Mesodermal cell (in vitro differentiated cells): Measurements from ENCODE around the gene CALU.

Source experiments
- H3K27ac ChIP-seq: 2 replicates; pipeline ENCODE4 v1.7.0; 2013; ENCODE audit warnings: mild to moderate bottlenecking, low read depth, low read length, moderate library complexity; ENCODE audit not compliant: severe bottlenecking
- H3K36me3 ChIP-seq: 2 replicates; pipeline ENCODE4 v1.7.1; 2013; ENCODE audit warnings: mild to moderate bottlenecking, low read length, moderate library complexity; ENCODE audit not compliant: control insufficient read depth, insufficient read depth
- H3K4me1 ChIP-seq: one replicate; pipeline ENCODE4 v1.7.1; 2013; ENCODE audit warnings: mild to moderate bottlenecking, low read length; ENCODE audit not compliant: insufficient read depth, control insufficient read depth, poor library complexity, severe bottlenecking
- H3K4me3 ChIP-seq: 2 replicates; pipeline ENCODE4 v1.7.0; 2013; ENCODE audit warnings: low read length, control low read depth, mild to moderate bottlenecking; ENCODE audit not compliant: insufficient read depth, poor library complexity, severe bottlenecking; ENCODE audit errors: extremely low read depth
- H3K9me3 ChIP-seq: 2 replicates; pipeline ENCODE4 v1.7.1; 2013; ENCODE audit warnings: mild to moderate bottlenecking, low read length, moderate library complexity; ENCODE audit not compliant: control insufficient read depth
- WGBS, 2 experiments: methylation state at CpG; one replicate each; pipeline ENCODE4 v1.1.5; 2013; ENCODE audit warnings: missing lambda C conversion rate in 2 of 2; ENCODE audit not compliant: insufficient coverage in 2 of 2; 5-methylcytosine and 5-hydroxymethylcytosine counted together

Gene CALU

DNA sequence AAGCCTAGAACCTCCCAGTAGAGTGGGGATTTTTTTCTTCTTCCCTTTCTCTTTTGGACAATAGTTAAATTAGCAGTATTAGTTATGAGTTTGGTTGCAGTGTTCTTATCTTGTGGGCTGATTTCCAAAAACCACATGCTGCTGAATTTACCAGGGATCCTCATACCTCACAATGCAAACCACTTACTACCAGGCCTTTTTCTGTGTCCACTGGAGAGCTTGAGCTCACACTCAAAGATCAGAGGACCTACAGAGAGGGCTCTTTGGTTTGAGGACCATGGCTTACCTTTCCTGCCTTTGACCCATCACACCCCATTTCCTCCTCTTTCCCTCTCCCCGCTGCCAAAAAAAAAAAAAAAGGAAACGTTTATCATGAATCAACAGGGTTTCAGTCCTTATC lies 31.1 kb downstream of the CALU start:
- 100% methylated on average over 1 of the region's 2 CpGs; no CpG with 5 or more reads in 1 of the 2 experiments for WGBS, 2 experiments
- H3K4me1 ChIP-seq, result no peaks in the 10 kb centered on the region
- H3K27ac ChIP-seq, result no peak overlapping the region
- H3K36me3 ChIP-seq, result peaks cover 90% of the 10 kb centered on the region
- no peaks in the 10 kb centered on the region for H3K9me3 ChIP-seq
- no peak overlapping the region for H3K4me3 ChIP-seq

DNA sequence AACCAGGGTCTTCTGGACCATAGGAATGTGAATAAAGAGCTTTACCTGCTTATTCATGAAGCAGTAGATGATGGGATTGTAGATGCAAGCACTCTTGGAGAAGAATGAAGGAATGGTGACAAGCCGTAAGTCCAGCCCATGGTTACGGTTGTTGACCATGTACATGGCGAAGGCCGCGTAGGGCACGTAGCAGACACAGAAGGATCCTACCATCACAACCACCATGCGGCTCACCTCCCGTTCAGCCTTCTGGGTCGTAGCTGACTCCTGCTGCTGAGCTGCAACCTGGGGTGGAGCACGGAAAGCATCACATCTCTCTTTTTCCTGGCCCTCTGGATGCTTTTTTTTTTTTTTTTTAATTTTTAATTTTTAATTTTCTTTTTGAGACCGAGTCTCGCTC lies 34.4 kb downstream of the CALU start:
- Histone ChIP-seq H3K27ac (no peak overlapping the region), H3K9me3 (no peaks in the 10 kb centered on the region), H3K4me1 (no peaks in the 10 kb centered on the region), H3K36me3 (peaks cover 61% of the 10 kb centered on the region), H3K4me3 (no peak overlapping the region)
- 96 to 99% methylated on average over 9 to 11 of the region's 12 CpGs for WGBS, 2 experiments

DNA sequence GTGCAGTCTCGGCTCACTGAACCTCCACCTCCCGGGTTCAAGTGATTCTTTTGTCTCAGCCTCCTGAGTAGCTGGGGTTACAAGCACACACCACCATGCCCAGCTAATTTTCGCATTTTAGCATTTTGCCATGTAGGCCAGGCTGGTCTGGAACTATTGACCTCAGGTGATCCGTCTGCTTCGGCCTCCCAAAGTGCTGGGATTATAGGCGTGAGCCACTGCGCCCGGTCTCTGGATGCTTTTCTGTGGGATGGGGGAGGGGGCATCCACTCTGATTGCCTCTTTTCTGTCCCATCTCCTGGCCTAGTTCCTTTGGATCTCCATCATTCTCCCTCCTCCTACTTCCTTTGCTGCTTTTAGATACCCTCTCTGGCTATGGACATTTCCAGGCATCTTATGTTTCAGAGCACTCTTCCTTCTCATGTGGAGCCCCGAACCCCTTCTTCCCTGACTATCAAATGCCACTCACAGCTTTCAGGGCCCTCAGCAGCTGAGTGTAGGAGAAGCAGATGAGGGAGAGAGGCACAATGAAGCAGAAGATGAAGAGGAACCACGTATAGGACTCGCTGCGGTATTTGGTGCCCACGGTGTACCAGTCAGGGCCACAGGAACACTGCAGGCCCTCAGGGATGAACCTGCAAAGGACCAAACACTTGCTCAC lies 35.0 kb downstream of the CALU start:
- Histone ChIP-seq H3K27ac (no peak overlapping the region), H3K36me3 (peaks cover 56% of the 10 kb centered on the region), H3K9me3 (no peaks in the 10 kb centered on the region), H3K4me1 (no peaks in the 10 kb centered on the region), H3K4me3 (no peak overlapping the region)
- whole genome bisulfite sequencing, 2 experiments, result 85 to 94% methylated on average over 7 to 8 of the region's 13 CpGs

DNA sequence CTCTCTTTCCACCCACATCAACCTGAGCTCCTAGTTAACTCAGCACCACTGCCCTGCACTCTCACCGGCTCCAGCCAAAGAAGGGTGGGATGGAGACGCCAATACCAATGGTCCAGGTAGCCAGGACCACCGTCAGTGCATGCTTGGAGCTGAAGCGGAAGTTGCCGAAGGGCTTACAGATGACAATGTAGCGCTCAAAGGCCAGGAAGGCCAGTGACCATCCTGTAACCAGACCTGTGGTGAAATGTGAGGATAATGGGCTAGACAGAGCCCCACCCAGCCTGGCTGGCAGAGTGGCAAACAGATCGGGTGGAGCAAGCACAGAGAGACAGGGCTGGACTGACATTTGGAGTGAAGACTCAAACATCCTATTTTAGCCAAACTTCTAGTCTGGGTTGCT lies 35.8 kb downstream of the CALU start:
- Histone ChIP-seq H3K9me3 (no peaks in the 10 kb centered on the region), H3K4me3 (no peak overlapping the region), H3K36me3 (peaks cover 48% of the 10 kb centered on the region), H3K27ac (no peak overlapping the region), H3K4me1 (no peaks in the 10 kb centered on the region)
- WGBS, 2 experiments, result 90 to 95% methylated on average over 3 to 7 of the region's 7 CpGs

DNA sequence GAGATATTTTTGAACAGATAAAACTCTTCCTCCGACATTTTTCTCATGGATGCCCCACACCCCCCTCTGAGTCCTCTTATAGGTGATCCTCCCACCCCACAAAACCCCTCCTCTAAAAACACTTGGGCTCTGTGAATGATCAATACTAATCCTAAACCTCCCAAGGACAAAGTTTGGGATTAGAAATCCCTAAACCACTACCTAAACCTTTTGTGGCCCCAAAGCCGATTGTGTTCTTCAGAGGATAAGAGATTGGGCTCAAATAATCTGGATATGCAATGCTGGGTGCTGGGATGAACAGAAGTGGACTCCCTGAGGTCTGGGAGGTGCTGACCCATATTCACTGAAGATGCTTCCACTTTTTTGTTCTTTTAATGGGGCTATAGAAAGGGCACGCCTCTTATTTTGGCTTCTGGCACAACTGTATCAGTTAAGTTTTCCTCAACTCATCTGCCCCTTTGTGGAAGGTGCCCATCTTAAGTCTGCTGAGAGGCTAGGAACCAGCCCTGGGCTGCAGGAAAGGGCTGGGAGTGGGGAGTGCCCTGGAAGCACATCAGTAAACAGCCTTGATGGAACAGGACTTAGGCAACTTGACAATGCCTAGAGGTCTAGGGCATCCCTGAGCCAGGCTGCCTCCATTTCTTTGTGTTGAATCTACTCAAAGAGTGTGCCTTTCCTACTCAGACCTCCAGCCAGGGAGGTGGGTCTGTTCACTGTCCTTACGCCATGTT lies 36.8 kb downstream of the CALU start, which contains the start of gene OPN1SW:
Gene OPN1SW (minus strand): TSS at position 51 of the 731 bp plus-strand sequence. CDS start 13 bp downstream, at position 38.
- Histone ChIP-seq H3K4me1 (peaks cover under 1% of the 10 kb centered on the region), H3K4me3 (no peak within 1 kb of the TSS), H3K9me3 (no peaks in the 10 kb centered on the region), H3K27ac (no peak within 1 kb of the TSS), H3K36me3 (peaks cover 38% of the 10 kb centered on the region)
- 93 to 100% methylated on average over 2 of the region's 4 CpGs for WGBS, 2 experiments

DNA sequence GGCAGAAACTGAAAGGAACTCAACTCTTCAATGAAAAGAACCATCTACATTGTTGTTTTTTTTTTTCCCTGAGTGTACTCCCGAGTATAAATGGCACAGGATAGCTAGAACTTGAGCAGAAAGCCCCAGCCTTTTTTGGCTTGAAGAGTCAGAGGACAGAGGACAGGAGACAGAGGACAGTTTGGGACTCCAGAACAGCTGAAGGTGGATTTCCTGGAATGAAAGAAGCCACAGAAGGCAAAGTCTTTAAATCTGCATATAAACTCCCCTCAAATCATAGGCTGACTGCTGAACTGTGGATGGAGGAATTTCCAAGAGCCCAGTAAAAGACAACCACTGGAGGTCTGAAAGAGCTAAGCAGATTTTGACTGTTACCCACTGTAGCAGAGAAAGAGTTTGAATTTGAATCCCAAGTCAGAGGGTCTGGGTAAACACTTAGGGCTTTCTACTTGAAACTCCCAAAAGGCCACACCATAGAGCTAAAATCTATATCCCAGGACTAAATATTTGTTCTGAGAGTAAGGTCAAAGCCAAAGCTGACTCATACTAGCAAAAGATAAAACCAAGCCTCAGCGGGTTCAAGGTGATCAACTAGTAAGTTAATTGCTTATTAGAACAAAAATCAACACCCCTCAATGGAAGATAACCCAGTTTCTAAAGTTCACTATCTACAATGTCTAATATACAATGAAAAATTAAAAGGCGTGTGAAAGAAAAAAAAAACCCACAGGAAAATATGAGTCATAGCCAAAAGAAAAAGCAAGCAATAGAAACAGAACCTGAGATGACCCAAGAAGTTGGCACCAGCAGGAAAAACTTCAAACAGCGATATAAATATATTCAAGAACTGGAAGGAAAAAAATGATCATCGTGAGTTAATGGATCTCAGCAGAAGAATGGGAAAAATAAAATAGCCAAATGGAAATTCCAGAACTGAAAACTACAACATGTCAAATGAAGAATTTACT lies 38.3 kb downstream of the CALU start:
- 84 to 95% methylated on average over 2 to 3 of the region's 5 CpGs for WGBS, 2 experiments
- Histone ChIP-seq H3K4me1 (peaks cover 3% of the 10 kb centered on the region), H3K36me3 (peaks cover 23% of the 10 kb centered on the region), H3K9me3 (no peaks in the 10 kb centered on the region), H3K27ac (no peak overlapping the region), H3K4me3 (no peak overlapping the region)

DNA sequence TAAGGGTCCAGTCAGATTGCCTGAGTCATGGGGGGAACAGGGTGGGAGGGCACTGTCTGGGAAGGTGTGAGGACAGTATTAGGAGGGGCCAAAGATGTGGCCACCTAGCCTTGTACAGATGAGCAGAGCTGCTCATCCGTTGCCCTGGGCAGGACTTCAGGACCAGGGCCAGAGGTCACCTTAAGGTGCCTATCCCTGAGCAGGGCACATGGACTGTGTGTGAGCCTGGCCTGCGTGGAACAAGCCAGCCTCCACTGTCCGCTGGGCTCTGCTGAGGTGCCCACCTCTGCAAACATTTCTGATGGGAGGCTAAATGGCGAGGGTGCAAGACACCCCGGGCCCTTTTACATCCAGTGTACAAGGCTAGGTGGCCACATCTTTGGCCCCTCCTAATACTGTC lies 39.8 kb downstream of the CALU start:
- Histone ChIP-seq H3K27ac (no peak overlapping the region), H3K4me1 (peaks cover 3% of the 10 kb centered on the region), H3K9me3 (no peaks in the 10 kb centered on the region), H3K4me3 (no peak overlapping the region), H3K36me3 (peaks cover 9% of the 10 kb centered on the region)
- 92 to 93% methylated on average over 5 of the region's 5 CpGs for WGBS, 2 experiments

DNA sequence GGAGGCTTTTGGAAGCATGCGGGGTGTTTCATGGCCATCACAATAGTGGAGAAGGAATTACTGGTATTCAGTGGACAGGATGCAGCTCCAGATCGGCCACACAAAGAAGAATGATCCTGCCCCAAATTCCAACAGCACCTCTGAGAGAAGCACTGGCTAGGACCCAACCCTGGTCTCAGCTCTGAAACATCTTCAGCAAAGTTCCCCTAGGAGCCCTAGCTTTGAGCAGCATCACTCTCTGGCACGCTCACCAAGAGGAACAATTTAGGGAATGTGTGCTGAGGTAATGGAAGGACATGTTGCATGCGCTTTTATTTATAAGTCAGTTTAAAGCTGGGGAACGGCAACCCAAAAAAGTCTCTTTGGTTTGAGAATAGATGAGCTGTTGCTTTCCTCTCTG lies 42.0 kb downstream of the CALU start:
- WGBS, 2 experiments, result 93 to 97% methylated on average over 3 of the region's 5 CpGs
- no peaks in the 10 kb centered on the region for H3K36me3 ChIP-seq

DNA sequence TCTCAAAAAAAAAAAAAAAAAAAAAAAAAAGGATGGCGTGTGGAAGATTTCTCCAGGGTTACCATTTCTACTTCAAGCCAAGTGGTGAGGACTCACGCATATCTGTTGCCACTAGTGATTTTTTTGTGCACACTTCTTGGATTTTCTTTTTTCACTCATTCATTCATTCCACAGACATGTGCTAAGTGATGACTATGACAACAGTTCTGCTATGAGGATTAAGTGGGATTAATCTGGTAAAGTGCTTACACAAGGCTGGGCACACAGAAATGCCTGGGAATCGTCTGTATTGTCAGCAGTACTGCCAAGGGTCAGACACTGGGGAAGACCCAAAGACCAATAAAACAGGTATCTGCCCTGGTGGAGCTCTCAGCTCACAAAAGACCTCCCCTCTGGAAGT lies 42.7 kb downstream of the CALU start:
- Histone ChIP-seq H3K4me3 (no peak overlapping the region), H3K9me3 (no peaks in the 10 kb centered on the region), H3K27ac (no peak overlapping the region), H3K4me1 (peaks cover 3% of the 10 kb centered on the region), H3K36me3 (no peaks in the 10 kb centered on the region)
- 78% methylated on average over 1 of the region's 3 CpGs; no CpG with 5 or more reads in 1 of the 2 experiments for WGBS, 2 experiments

More for the DNA sequence above, 42.0 kb downstream of the CALU start:
- Histone ChIP-seq H3K4me3 (no peak overlapping the region), H3K4me1 (peaks cover 3% of the 10 kb centered on the region), H3K27ac (no peak overlapping the region), H3K9me3 (no peaks in the 10 kb centered on the region)

DNA sequence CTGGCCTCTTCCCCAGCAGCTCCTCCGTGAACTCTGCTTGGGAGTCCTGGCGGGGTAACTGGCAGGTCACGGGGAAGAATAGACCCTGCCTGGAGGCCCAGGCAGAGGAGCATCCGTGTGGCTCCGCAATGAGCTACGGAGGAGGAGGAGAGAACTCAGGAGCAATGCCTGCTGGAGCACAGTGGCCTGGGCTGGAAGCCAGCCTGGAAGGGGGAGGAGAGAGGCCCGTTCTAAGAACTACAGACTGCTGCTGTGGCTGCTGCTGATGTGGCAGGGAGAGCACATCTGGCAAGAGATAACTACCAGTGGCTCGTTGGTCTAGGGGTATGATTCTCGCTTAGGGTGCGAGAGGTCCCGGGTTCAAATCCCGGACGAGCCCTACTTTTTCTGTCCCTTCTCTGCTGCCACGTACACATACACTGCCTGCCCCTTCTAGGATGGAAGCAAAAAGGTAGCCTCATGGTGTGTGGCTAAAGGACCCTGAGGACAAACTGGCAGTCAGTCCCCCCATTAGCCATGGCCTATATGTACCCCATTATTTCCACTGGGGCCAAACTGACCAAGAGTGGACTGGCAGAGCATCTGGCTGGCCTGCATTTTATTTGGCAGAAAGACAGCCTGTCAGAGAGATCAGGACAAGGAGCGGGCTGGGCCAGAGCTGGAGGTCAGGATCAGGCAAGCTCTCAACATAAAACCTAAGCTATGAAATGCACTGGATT lies 44.1 kb downstream of the CALU start:
- H3K27ac ChIP-seq, result no peak overlapping the region
- H3K4me3 ChIP-seq, result no peak overlapping the region
- no peaks in the 10 kb centered on the region for H3K36me3 ChIP-seq
- 14 to 27% methylated on average over 12 to 13 of the region's 15 CpGs for WGBS, 2 experiments
- H3K4me1 ChIP-seq, result peaks cover 3% of the 10 kb centered on the region
- no peaks in the 10 kb centered on the region for H3K9me3 ChIP-seq
